Measurements from ENCODE around the gene TP73.

The TP73 gene

DNA sequence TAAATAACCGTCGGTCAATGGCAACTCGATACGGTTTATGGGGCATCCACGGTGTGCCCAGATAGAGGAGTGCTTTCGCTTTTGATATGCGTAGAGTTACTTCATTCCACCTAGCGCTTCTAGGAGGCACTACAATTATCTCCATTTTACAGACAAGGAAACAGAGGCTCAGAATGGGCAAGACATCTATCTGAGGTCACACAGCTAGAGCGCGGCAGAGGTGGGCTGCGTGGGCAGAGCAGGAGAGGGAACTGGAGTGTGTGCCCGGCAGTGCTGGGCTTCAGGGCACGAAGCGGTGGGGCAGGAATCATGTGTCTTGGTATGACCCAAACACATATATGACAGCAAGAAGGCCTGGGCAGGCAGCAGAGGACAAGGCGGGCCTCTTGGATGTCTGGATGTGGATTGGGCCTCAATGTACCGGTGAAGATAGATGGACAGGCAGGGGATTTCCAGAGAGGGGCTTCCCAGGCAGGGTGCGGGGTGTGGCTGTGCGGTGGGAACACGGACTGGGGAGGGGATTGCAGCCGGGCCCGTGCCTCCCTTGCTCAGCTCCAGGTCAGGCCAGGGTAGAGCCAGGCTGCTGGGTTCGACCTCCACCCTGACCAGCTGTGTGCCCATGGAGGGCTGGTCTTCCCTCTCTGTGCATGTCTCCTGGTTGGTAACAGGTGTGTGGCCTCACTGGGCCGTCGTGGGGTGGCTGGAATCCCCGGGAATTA is 21.2 kb downstream of the TP73 start:
- no peak for DNase-seq

GRCh38 chr1:3674100-3675094 is 22.1 kb downstream of the TP73 start:
- no peak for DNase-seq

DNA sequence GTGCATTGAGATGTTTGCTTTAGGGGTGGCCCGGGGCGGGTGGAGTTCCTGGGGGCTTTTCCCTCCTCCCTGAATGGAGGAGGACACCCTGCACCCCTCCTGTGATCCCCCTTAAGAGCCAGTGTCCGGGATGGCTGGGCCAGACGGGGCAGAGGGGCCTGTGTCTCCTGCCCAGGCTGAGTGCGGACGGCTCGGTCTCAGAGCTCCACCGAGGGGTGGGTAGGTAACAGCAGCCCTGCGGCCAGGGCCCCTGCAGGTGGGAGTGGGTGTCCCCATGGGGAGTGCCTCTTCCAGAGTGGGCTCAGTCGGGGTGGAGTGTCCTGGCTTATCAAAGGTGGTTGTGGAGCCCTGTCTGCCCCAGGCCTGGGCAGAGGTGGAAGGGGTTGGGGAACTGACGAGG is 23.1 kb downstream of the TP73 start:
- no peak for DNase-seq

DNA sequence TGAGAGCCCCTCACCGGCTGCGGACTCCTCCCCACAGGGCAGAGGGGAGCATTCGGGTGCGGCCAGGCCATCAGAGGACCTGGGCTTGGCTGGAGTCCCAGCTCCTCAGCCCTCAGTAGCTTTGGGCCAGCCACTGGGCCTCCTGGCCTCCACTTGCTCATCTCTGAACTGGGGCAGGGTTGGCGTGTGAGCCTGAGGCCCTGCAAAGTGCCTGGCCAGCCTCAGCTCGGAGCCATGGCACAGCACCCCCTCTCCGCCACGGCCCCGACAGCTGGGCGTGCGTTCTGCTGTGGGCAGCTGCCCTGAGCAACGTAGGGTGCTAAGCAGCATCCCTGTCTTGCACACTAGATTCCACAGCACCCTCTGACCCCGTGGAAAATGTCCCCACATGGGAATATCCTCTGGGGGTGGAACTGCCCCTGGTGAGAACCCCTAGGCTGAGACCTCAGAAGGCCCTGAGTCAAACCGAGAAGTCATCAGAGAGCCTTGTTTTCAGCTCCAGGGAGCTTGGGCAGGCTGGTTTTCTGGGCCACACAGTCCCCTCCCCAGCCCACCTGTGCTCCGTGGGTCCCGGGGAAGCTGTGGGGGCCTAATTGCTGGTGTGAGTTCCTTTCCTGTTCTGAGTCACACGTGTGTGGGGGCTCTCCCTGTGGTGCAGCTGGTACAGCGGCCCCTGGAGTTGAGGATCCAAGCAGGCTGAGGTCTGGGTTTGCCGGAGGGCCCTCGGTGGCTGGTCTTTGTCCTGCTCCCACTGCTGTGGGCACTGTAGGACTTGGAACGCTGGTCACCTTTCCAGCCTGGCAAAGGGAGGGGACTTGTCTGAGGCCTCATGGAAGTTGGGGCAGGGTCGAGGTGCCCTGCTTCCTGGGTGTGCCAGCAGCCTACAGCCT is 24.5 kb downstream of the TP73 start:
- peak in 1 of 2 donors; percentile 11 for DNase-seq

DNA sequence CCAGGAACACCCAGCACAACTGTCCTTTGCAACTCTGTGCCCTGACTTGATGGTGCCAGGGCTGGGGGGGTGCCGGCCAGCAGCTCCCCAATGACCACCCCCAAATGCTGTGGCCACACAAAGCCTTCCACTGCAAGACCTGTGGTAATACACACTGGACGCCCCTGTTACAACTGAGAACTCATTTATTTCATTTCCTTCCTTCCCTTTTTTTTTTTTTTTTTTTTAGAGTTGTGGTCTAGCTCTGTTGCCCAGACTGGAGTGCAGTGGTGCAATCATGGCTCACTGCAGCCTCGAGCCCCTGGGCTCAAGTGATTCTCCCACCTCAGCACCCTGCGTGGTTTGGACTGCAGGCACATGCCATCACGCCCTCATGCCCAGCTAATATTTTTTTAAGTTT is 25.2 kb downstream of the TP73 start:
- peak; percentile 76 to 81 for DNase-seq

DNA sequence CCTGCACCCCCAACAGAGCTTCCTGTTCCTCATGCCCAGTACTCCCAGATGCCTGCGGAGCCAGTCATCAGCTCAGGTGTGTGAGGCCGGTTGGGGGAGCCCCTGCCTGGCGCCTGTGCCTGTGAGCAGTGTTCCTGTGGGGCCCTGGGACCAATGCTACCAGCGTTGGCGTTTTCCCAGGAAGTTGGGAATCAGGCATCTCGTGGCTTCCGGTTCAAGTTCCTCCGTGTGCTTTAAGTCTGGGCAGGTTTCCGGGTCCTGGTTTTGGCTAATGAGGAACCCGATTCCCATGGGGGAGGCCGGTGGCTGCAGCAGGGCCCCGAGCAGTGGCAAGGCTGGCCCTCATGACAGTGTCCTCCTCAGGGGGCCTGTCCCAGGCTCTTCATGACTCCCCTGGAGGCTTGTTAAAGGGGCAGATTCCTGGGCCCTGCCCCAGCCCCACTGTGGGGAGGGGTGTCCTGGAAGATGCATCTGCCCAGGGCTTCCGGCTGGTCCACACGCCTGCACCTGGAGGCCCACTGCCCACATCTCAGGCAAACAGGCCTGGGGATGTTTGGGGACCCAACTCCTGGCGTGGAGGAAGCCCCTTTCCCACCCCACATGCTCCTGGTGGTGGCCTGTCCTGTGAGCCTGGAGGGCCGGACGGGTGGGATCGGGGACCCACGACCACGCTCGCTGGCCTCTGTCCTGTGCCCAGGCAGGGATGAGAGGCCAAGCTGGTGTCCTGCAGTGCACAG is 26.2 kb downstream of the TP73 start:
- peak; percentile 24 to 41 for DNase-seq

DNA sequence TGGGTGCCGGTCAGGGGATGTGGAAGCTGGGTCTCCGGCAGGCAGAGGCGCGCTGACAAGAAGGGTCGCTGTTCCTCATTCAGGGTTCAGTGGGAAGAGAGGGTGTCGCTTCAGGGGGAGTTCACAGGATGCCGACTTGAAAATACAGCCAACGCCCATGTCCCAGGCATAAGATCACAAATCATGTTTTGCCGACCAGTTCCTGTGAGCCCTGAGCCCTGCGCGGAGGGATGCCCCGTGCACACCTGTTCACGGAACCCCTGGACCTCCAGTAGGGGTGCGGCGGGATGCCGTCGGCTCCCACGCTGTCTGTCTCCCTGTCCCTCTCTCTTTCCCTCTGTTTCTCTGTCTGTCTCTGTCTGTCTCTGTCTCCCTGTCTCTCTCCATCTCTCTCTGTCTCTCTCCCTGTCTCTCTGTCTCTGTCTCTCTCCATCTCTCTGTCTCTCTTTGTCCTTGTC is 26.8 kb downstream of the TP73 start:
- peak in 1 of 2 donors; percentile 31 for DNase-seq

- no peak for DNase-seq
Observed at GRCh38 chr1:3679799-3680453, 27.6 kb downstream of the TP73 start.

DNA sequence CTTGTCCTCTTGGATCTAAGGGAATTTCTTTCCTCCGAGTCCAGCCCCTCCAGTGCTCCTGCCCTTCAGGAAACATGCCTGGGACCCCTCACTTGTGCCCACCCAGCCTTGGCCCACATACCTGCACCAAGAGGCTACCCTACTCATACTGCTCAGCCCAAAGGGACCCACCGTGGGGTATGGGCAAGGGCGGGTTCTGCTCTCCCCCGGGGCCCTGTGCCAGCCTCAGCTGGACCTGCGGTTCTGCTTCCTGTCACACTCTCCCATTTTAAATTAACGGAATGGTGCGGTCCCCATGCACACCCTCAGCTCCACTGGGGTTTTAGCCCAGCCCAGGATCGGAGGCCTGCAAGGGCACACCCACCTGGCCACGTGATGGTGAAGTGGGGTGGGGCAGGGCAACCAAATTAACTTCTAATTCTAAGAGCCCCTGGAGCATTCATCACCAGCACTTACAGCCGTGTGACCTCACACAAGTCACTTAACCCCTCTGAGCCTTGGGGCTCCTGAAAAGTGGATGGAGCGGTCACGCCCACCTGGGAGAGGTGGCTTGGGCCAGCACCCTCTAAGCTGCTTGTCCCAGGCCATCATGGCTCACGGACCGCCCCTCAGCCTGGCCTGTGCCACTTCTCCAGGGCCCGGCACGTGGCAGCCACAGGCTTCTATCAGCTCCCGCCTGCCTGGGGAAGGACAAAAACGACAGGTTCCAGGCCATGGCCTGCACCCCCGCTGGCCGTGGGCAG is 28.3 kb downstream of the TP73 start:
- no peak for DNase-seq

- DNase-seq = no peak
Observed at GRCh38 chr1:3681231-3681897, 29.0 kb downstream of the TP73 start.

- DNase-seq = no peak
Observed at GRCh38 chr1:3681898-3682806, 29.8 kb downstream of the TP73 start.

DNA sequence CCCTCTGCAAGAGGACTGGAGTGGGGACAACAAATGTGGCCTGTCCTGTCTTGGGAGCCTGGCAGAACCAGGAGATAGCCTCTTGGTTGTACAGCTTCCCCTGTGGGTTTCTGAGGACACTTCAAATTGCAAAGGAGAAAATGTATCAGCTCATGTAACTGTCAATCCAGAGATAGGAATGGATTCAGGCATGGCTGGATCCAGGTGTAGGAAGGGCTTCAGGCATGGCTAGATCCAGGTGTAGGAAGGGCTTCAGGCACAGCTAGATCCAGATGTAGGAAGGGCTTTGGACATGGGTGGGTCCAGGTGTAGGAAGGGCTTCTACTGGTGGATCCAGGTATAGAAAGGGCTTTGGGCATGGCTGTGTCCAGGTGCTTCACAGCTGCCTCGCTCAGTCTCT is 30.9 kb downstream of the TP73 start:
- no peak for DNase-seq

GRCh38 chr1:3683992-3684391 is 31.7 kb downstream of the TP73 start:
- DNase-seq = peak in 1 of 2 donors; percentile 10

- no peak for DNase-seq
Observed at GRCh38 chr1:3685222-3685621, 32.9 kb downstream of the TP73 start.

- no peak for DNase-seq
Observed at GRCh38 chr1:3685906-3686305, 33.6 kb downstream of the TP73 start.

DNA sequence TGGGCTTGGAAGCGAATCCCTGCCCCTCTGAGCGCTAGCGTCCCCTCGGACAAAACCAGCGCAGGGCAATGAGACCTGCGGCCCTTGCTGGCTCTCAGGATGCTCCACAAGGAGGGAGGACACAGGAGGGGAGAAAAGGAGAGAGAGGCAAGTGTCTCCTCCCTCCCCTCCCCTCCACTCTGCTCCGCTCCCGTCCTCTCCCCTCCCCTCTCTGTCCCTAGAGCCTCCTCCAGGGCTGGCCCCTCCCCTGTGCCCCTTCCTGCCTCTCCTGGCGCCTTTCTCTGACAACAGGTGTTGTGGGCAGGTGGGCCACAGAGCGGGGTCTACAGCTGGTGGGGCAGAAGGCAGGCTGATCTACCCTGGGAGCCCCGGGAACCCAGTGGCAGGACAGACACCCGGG is 35.2 kb downstream of the TP73 start:
- no peak for DNase-seq

DNA sequence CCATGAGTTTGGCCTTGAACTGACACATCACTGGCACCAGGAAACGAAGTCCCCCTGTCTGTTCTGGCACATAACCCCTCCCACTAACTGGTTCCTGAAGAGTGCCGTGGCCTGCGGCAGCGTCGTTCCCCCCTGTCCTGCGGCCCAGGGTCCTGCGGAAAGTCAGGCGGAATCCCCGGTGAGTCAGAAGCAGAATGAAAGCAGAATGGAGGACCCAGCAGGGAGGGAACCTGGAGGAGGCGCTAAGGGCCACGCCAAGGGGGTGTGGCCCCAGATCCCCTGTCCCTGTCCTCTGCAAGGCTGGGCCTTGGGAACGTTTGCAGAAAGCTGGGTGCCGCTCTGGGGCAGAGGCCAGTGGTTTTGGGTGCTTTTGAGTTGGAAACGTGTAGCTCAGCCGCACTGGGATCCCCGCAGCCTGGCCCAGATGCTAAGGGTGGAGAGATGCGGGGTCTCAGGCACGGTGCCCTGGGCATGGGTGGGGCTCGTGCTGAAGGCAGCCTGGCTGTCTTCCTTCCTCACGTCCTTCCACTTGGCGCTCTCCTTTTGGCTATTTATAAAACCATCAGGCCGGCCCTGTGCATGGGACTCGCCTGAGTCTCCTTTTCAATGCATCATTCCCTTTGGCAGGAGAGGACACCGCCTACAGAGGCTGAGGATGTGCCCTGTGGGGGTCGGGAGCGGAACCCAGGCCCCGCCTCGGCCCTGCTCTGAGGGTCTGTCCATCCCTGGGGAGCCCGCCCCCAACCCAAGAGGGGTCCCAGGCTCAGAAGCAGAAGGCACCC is 36.2 kb downstream of the TP73 start:
- no peak for DNase-seq

- DNase-seq = no peak
Observed at GRCh38 chr1:3689138-3689750, 36.9 kb downstream of the TP73 start.
